ENCODE results near the gene TMEM51.
"Not testable (repeated sequence)": the region's sequence is repeated elsewhere in the genome, so short reads cannot be mapped to it uniquely, and the experiment has no call there.

Gene TMEM51

DNA sequence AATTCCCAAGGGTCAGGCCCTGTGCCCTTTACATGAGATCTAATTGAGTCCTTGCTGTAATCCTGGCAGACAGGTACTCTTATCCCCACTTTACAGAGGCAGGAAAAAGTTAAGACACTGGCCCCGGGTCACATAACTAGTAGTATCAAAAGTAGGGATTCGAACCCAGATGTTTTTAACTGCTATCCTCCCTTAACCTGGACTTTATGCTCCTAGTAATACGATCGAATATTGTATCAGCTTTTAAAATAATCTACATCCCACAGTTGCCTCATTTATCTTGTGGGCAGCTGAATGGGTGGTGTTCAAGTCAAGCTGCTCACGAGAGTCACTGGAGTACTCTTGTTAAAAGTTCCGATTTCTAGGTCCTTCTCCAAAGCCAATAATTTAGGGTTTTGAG is 25.5 kb upstream of the TMEM51 start:
- no peaks in the 10 kb centered on the region for H3K27me3 ChIP-seq (ENCODE audit: control insufficient read depth, insufficient read depth, low read length)
- peaks cover 6% of the 10 kb centered on the region; the same call in 1 of the 2 replicates for H3K9me3 ChIP-seq (ENCODE audit: control insufficient read depth, insufficient read depth, low read length)
- H3K9ac ChIP-seq (ENCODE audit: low read depth, low read length): no peak overlapping the region
- H3K4me1 ChIP-seq (ENCODE audit: control insufficient read depth, insufficient read depth, low read length): no peaks in the 10 kb centered on the region
- H3K36me3 ChIP-seq (ENCODE audit: control insufficient read depth, insufficient read depth, low read length): no peaks in the 10 kb centered on the region
- no peak overlapping the region for H3K4me3 ChIP-seq (ENCODE audit: low read depth, low read length)
- H3K27ac ChIP-seq (ENCODE audit: low read depth, low read length): no peak overlapping the region

DNA sequence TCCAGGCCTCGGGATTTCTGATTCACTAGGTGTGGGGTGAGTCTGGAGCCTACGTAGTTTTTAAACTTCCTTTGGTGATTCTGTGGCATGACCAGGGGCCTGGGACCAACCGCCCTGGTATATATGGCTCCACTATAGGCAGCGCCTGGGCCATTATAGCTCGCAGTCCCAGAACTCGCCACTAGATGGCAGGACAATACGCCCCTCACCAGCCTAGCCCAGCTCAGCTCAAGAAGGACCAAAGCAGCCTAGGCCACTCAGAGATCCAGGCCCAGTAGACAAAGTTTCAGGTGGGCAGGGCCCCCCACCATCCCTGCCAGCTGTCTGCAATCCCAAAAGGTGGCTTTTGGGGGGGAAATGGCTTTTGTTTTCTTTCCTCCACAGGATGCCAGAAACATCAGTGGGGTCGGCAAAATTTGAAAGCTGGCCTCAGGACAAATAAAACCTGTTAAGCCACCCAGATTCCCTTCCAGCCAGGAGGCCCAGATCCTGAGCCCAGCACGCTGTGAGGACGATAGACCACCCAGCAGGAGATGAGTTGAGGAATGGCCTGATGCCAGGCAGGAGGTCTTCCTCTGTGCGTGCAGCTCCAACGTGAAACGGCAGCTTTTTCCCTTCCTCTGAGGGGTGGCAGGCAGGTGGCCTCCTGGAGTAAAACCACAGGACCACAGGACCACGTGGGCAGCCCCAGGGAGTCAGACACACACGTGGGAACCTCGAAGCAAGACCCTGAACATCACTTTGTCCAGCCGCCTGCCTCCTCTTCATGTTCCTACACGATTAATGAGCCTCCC is 24.8 kb upstream of the TMEM51 start:
- no peak overlapping the region for H3K9ac ChIP-seq (ENCODE audit: low read depth, low read length)
- no peak overlapping the region for H3K4me3 ChIP-seq (ENCODE audit: low read depth, low read length)

DNA sequence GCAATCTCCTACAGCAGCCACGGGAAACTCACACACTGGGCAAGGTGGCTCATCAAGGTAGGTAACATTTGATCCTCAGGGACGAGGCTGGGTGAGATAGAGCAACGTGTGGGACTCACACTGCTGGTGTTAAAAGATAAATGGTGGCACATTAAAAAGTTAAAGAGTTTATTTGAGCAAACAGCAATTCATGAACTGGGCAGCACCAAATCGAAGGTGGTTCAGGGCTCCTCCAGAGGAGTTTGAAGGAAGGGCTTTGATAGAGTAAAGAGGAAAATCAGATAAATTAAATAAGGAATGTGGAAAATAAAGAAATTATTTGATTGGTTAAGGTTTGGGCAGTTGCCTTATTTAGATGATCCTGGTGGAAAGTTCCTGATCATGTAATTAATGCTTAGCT is 23.6 kb upstream of the TMEM51 start:
- no peak overlapping the region for H3K9ac ChIP-seq (ENCODE audit: low read depth, low read length)
- no peaks in the 10 kb centered on the region; the same call in 1 of the 2 replicates for H3K27me3 ChIP-seq (ENCODE audit: control insufficient read depth, insufficient read depth, low read length)
- H3K27ac ChIP-seq (ENCODE audit: low read depth, low read length): no peak overlapping the region
- H3K36me3 ChIP-seq (ENCODE audit: control insufficient read depth, insufficient read depth, low read length): no peaks in the 10 kb centered on the region
- peaks cover 6% of the 10 kb centered on the region; the same call in 1 of the 2 replicates for H3K9me3 ChIP-seq (ENCODE audit: control insufficient read depth, insufficient read depth, low read length)
- no peaks in the 10 kb centered on the region for H3K4me1 ChIP-seq (ENCODE audit: control insufficient read depth, insufficient read depth, low read length)
- H3K4me3 ChIP-seq (ENCODE audit: low read depth, low read length): no peak overlapping the region

More for the DNA sequence above, 24.8 kb upstream of the TMEM51 start:
- no peaks in the 10 kb centered on the region for H3K27me3 ChIP-seq (ENCODE audit: control insufficient read depth, insufficient read depth, low read length)
- H3K36me3 ChIP-seq (ENCODE audit: control insufficient read depth, insufficient read depth, low read length): no peaks in the 10 kb centered on the region
- H3K9me3 ChIP-seq (ENCODE audit: control insufficient read depth, insufficient read depth, low read length): peaks cover 6% of the 10 kb centered on the region; the same call in 1 of the 2 replicates
- H3K27ac ChIP-seq (ENCODE audit: low read depth, low read length): no peak overlapping the region
- no peaks in the 10 kb centered on the region for H3K4me1 ChIP-seq (ENCODE audit: control insufficient read depth, insufficient read depth, low read length)

DNA sequence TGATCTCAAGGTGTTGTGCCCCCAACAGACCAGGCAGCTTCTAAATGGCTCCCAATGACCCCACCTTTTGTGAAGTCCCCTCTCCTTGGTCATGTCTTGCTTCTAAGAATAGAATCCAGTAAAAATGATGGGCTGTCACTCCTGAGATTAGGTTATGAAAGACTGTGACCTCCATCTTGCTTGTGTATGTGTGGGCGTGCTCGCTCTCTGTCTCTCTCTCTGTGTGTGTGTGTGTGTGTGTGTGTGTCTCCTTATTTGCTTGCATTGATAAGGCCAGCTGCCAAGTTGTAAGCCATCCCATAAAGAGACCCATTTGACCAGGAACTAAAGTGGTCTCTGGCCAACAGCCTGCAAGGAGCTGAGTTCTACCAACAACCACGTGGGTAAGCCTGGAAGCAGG is 22.9 kb upstream of the TMEM51 start:
- Histone ChIP-seq H3K4me3 (ENCODE audit: low read depth, low read length) (no peak overlapping the region), H3K4me1 (ENCODE audit: control insufficient read depth, insufficient read depth, low read length) (no peaks in the 10 kb centered on the region), H3K9me3 (ENCODE audit: control insufficient read depth, insufficient read depth, low read length) (peaks cover 6% of the 10 kb centered on the region; the same call in 1 of the 2 replicates), H3K27ac (ENCODE audit: low read depth, low read length) (no peak overlapping the region), H3K27me3 (ENCODE audit: control insufficient read depth, insufficient read depth, low read length) (no peaks in the 10 kb centered on the region; the same call in 1 of the 2 replicates), H3K36me3 (ENCODE audit: control insufficient read depth, insufficient read depth, low read length) (no peaks in the 10 kb centered on the region), H3K9ac (ENCODE audit: low read depth, low read length) (no peak overlapping the region)

DNA sequence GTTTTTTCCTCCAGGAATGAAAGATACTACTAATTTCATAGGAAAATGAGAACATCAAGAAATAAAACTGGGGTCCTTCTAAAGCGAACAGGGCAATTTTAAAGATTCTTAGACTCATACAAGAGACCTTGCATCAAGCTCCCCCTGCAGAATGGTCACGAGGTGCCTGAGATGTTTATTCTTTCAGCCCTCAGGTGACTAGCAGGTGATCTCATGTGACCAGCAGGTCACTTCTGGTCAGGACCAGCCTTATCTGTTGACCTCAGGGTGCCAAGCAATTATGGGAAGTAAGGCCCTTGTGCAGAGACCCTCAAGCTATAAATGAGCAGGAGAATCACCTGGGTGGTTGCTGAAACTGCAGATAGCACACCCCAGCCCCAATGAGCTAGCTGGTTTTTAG is 20.6 kb upstream of the TMEM51 start:
- no peaks in the 10 kb centered on the region; the same call in 1 of the 2 replicates for H3K27me3 ChIP-seq (ENCODE audit: control insufficient read depth, insufficient read depth, low read length)
- no peak overlapping the region for H3K27ac ChIP-seq (ENCODE audit: low read depth, low read length)
- 0 out of 2 replicates have a peak, but pooled peaks cover 2% of the 10 kb centered on the region for H3K4me1 ChIP-seq (ENCODE audit: control insufficient read depth, insufficient read depth, low read length)
- H3K9me3 ChIP-seq (ENCODE audit: control insufficient read depth, insufficient read depth, low read length): peaks cover 6% of the 10 kb centered on the region; the same call in 1 of the 2 replicates
- H3K4me3 ChIP-seq (ENCODE audit: low read depth, low read length): no peak overlapping the region
- H3K36me3 ChIP-seq (ENCODE audit: control insufficient read depth, insufficient read depth, low read length): no peaks in the 10 kb centered on the region
- no peak overlapping the region for H3K9ac ChIP-seq (ENCODE audit: low read depth, low read length)

DNA sequence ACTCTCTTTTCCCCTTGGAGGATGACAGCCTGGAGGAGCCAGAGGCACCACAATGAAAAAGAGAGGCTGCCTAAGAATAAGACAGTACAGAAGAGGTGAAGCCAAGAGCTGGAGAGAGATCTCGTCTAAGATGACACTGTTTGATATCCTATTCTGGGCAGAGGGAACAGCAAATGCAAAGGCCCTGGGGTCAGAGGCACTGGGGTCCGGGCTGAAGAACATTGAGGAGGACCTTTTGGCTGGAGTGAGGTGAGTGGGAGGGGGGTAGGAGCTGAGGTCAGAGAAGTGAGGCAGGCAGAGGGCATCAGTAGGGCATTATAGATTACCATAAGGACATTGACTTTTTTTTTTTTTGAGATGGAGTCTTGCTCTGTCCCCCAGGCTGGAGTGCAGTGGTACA is 19.3 kb upstream of the TMEM51 start:
- Histone ChIP-seq H3K36me3 (ENCODE audit: control insufficient read depth, insufficient read depth, low read length) (no peaks in the 10 kb centered on the region), H3K4me1 (ENCODE audit: control insufficient read depth, insufficient read depth, low read length) (0 out of 2 replicates have a peak, but pooled peaks cover 2% of the 10 kb centered on the region), H3K9ac (ENCODE audit: low read depth, low read length) (no peak overlapping the region), H3K9me3 (ENCODE audit: control insufficient read depth, insufficient read depth, low read length) (peaks cover 6% of the 10 kb centered on the region; the same call in 1 of the 2 replicates), H3K27me3 (ENCODE audit: control insufficient read depth, insufficient read depth, low read length) (no peaks in the 10 kb centered on the region; the same call in 1 of the 2 replicates), H3K4me3 (ENCODE audit: low read depth, low read length) (no peak overlapping the region), H3K27ac (ENCODE audit: low read depth, low read length) (no peak overlapping the region)

DNA sequence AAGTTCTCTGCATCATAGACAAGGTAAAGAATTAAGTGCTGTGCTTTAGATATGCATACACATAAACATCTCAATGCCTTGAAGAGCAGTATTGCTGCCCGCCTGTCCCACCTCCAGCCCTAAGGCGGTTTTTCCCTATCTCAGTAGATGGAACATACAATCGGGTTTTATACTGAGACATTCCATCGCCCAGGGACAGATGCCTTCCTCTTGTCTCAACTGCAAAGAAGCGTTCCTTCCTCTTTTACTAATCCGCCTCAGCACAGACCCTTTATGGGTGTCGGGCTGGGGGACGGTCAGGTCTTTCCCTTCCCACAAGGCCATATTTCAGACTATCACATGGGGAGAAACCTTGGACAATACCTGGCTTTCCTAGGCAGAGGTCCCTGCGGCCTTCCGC is 17.9 kb upstream of the TMEM51 start:
- not testable (repeated sequence) for H3K27me3 ChIP-seq (ENCODE audit: control insufficient read depth, insufficient read depth, low read length); H3K9ac ChIP-seq (ENCODE audit: low read depth, low read length); H3K27ac ChIP-seq (ENCODE audit: low read depth, low read length); H3K4me1 ChIP-seq (ENCODE audit: control insufficient read depth, insufficient read depth, low read length); H3K36me3 ChIP-seq (ENCODE audit: control insufficient read depth, insufficient read depth, low read length); H3K4me3 ChIP-seq (ENCODE audit: low read depth, low read length); H3K9me3 ChIP-seq (ENCODE audit: control insufficient read depth, insufficient read depth, low read length)

DNA sequence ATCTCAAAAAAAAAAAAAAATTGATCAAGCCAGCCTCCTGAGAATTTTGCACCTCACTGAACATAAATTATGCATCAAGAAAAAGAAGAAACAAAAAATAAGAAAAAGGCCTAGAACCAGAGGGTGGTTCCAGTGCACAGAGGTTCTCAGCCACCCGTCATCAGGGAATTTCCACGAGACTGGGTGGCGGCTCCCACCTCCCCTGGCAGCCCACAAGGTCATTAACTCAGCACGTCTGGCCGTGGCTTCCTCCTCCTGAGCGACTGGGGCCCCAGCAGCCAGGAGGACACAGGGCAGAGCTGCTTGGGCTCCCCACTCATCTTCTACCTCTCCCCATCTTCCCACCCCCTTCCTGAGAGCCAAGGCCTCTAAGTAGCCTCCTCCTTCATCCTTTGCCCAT is 15.7 kb upstream of the TMEM51 start:
- Histone ChIP-seq H3K4me3 (ENCODE audit: low read depth, low read length) (no peak overlapping the region), H3K27me3 (ENCODE audit: control insufficient read depth, insufficient read depth, low read length) (no peaks in the 10 kb centered on the region; the same call in 1 of the 2 replicates), H3K9me3 (ENCODE audit: control insufficient read depth, insufficient read depth, low read length) (no peaks in the 10 kb centered on the region)

DNA sequence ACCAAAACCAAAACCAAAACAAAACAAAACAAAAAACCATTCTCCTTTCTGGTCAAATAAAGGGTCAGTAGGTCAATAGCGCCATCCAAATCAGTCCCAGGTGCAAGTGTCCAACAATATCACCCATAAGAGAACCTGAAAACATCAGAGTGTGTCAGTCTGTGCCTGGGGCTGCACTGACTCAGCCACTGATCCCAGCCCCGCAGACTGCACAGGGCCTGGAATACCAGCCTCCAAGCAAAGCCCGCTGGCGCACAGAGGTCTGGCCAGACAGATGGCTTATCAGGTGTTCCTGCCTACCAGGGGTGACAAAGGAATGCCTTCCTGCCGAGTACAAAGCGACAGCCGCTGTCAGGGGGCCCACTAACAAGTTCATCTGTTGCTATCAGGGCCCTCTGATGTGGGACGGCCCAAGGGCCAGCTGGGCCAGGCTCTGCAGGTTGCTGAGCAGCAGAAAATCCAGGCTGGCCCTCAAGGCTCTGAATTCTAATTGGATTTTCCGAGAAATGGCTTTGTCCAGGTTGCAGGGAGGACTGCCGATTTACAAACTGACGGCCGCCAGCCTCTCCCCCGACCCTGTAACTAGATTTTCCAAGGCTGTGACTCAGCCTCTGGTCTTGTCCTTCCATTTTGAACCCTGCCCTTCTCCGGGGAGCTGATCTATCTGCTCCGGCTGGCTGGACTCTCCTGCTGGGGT is 13.7 kb upstream of the TMEM51 start:
- H3K27me3 ChIP-seq (ENCODE audit: control insufficient read depth, insufficient read depth, low read length): no peaks in the 10 kb centered on the region
- peak overlapping the region; percentile 37 for H3K27ac ChIP-seq (ENCODE audit: low read depth, low read length)
- peaks cover 5% of the 10 kb centered on the region; the same call in 1 of the 2 replicates for H3K4me1 ChIP-seq (ENCODE audit: control insufficient read depth, insufficient read depth, low read length)
- H3K9ac ChIP-seq (ENCODE audit: low read depth, low read length): no peak overlapping the region
- H3K36me3 ChIP-seq (ENCODE audit: control insufficient read depth, insufficient read depth, low read length): no peaks in the 10 kb centered on the region
- no peaks in the 10 kb centered on the region for H3K9me3 ChIP-seq (ENCODE audit: control insufficient read depth, insufficient read depth, low read length)
- no peak overlapping the region for H3K4me3 ChIP-seq (ENCODE audit: low read depth, low read length)

More for the DNA sequence above, 15.7 kb upstream of the TMEM51 start:
- H3K36me3 ChIP-seq (ENCODE audit: control insufficient read depth, insufficient read depth, low read length): no peaks in the 10 kb centered on the region
- H3K27ac ChIP-seq (ENCODE audit: low read depth, low read length): no peak overlapping the region
- H3K9ac ChIP-seq (ENCODE audit: low read depth, low read length): no peak overlapping the region
- peaks cover 5% of the 10 kb centered on the region; the same call in 1 of the 2 replicates for H3K4me1 ChIP-seq (ENCODE audit: control insufficient read depth, insufficient read depth, low read length)

DNA sequence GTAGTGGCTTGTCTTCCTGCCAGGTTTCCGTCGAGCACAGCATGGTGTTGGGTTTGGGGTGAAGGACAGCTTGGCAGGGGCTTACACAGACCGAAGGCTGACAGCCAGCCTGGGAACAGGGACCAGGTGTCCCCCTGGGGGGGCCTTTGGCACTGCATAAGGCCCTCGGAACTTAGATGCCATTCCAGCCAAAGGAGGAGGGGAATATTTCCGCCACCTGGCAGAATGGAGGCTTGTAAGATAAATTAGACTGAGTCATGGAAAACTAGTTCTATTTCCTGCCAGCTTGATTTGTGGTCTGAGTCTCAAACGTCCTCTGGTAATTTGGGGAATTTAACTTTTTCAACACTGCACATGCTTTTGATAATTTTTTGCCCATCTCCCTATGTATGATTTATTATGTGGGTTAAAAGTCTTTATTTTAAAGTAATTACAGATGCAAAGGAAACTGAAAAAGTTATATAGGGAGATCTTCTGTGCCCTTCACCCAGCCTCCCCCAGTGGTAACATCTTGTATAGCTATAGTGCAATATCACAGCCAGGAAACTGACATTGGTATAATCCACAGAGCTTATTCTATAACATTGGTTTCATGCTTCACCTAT is 11.5 kb upstream of the TMEM51 start:
- Histone ChIP-seq H3K4me1 (ENCODE audit: control insufficient read depth, insufficient read depth, low read length) (peaks cover 3% of the 10 kb centered on the region; the same call in 1 of the 2 replicates), H3K27ac (ENCODE audit: low read depth, low read length) (no peak overlapping the region), H3K4me3 (ENCODE audit: low read depth, low read length) (no peak overlapping the region), H3K36me3 (ENCODE audit: control insufficient read depth, insufficient read depth, low read length) (no peaks in the 10 kb centered on the region), H3K9me3 (ENCODE audit: control insufficient read depth, insufficient read depth, low read length) (no peaks in the 10 kb centered on the region), H3K27me3 (ENCODE audit: control insufficient read depth, insufficient read depth, low read length) (no peaks in the 10 kb centered on the region), H3K9ac (ENCODE audit: low read depth, low read length) (no peak overlapping the region)

All from HUES48 (cell line).